NCI-H2227 treated with DMSO at 0.1 percent for 48 hours (cell line): ENCODE data around the gene RETREG2.

Source experiments
- DNase-seq: peaks from one replicate; lab custom pipeline; 2025; lab: John Stamatoyannopoulos, UW

The RETREG2 gene, protein sequence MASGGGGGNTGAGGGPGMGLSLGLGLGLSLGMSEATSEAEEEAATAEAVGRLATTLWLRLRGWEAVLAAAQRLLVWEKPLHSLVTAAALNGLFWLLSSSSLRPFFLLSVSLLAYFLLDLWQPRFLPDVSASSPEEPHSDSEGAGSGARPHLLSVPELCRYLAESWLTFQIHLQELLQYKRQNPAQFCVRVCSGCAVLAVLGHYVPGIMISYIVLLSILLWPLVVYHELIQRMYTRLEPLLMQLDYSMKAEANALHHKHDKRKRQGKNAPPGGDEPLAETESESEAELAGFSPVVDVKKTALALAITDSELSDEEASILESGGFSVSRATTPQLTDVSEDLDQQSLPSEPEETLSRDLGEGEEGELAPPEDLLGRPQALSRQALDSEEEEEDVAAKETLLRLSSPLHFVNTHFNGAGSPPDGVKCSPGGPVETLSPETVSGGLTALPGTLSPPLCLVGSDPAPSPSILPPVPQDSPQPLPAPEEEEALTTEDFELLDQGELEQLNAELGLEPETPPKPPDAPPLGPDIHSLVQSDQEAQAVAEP

DNA sequence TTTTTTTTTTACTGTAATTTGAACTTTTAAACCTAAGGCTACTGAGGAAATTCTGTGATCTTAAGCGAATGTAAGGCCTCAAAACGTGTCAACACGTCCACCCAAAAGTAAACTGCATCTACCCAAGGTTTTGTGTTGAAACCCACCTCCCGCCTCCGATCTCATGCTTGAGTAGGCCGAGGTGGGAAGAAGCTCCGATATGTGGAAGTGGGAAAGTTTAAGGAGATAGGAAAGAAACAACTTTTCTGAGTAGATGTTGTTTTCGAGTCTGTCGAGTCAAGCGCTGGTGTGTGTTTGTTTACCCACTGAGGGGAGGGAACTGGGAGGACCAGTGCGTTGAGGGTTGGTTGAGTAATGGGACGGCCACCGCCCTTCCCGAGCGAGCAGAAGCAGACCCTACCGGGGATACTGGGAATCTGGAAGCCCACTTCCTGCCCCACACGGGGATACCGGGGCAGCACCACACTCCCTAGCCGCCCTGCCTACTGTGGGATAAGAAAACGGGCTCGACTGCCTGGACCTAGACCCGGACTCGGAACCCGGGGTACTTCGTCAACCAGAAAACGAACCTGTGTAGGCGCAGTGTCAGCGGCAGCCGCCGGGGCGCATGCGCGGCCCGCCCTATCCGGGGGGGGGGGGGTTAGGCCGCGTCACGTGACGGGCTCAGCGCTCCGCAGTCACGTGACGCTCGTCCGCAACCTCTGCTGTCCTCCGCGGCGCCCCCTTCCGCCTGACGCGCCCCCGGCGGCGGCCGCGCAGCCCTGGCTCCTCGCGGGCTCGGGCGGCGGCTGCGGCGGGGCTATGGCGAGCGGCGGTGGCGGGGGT is at the start of gene RETREG2:
RETREG2 (plus strand) TSS at position 724 of the 825 bp plus-strand sequence; CDS start at position 802, 78 bp downstream.
- DNase-seq, result peak; percentile 89

DNA sequence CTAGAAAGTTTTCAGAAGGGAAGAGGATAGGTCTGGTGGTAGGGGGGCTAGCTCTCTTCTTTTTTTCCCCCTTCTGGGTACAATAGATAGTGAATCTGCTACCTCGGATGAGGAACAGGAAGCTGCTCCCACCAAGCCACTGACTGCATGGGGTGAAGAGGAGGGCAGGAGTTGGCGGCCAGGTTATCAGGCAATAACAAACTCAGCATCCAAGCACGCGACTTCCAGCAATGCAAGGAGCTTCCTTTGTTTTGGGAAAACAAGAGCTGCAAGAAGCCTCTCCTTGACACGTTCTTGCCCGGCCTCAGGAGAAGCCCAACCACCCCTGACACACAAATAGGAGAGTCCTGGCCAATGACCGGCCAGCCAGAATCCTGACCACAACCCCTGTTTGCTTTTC is 49.7 kb upstream of the RETREG2 start:
- no peak for DNase-seq

DNA sequence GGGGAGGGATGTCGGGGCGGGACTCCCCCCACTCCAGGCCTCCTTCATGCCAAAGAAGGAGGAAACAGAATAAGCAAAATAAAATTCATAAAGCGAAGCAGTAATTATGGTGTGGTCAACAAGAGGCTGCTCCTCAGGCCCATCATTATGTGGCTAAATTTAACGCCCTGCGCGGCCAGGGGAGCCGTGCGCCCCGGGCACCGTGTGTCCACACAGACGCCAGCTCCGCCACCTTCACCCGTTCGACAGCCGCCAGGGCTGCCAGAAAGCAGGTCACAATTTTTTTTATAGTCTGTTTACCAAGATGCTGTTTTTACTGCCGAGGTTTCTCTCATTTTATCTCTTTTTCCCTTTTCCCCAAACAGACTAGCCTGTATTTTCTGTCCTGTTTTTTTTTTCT is 48.5 kb upstream of the RETREG2 start:
- DNase-seq, result peak; percentile 37

DNA sequence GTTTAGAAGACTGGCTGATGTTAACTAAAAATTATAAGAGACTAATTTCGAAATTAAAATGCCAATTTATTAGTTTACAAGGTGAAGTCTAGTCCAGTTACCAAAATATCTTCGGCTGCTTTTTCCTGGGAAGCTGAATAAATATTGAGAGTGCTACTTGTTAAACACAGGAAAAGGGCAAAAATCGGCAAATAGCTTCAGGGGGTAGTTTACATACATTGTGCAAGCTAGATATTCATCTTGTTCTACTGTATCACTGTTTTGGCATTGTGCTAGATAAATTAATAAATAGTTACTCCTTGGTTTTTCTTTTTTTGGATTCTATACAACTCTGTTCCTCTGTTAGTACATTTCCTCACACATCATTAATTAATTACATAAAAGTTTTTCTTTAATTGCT is 46.7 kb upstream of the RETREG2 start:
- no peak for DNase-seq

DNA sequence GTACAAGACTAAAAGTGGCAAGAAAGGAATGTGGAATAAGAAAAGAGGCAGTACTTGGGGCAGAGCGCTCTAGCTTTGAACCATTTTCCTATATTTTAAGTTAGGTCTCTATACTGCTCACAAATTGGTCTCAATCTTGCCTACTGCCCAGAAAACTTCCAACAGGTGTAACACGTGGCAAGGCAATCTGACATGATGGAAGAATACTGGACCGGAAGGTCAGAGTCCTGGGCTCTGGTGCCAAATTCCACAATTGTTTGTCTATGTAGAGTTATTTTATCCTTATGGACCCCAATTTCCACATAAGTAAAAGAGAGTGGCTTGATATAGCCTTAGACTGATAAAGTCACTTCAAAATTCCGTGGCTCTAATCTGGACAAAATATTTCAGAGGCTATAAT is 46.3 kb upstream of the RETREG2 start:
- no peak for DNase-seq

DNA sequence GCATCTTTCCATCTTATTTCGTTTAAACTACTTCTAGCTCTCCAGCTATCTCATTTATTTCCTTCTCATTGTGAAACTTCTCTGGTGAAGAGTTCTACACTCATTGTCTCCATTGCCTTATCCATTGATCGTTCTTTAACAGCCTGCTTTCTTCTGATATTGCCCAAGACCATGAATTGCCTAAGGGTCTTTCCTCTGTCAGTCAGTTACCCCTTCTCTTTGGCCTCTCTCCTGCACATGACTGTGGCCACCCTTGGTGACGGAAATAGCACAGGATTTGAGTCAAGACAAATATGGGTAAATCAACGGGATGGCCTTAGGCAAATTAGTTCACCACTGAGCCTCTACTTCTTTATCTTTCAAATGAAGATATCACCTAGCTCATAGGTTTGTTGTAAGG is 44.1 kb upstream of the RETREG2 start:
- no peak for DNase-seq

DNA sequence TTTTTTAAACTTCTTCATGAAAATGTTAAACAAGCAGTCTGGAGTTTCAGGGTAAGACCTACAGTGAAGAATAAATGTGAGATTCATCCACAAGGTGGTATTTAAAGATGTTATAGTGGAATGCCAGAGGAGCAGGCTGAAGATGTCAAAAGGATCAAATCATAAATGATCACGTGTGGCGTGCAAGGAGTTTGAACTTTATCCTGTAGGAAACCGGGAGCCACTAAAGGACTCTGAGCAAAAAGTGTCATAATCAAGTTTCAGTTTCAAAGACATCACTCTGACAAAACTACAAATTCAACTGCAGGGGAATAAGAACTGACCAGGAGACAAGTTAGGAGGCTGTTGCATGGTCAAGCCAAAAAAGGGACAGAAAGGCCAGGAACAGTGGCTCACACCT is 37.4 kb upstream of the RETREG2 start:
- no peak for DNase-seq

DNA sequence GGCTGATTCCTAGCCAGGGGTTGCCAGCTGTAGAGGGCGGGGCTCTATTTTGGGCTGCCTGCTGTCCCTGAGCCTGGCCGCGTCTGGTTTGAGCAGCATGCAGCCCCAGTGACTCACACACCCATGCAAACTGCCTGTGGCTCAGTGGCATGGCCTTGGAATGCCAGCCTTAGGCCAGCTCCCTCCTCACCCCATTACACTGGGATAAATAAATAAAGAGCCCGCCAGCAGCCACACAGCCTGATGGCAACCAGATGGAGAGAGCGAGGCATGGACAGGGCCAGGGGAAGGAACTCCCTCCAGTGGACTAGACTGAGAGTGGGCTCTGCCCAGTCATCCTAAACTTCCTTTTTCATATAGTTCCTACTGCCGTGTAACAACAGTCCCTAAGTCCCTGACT is 35.7 kb upstream of the RETREG2 start:
- DNase-seq, result no peak

DNA sequence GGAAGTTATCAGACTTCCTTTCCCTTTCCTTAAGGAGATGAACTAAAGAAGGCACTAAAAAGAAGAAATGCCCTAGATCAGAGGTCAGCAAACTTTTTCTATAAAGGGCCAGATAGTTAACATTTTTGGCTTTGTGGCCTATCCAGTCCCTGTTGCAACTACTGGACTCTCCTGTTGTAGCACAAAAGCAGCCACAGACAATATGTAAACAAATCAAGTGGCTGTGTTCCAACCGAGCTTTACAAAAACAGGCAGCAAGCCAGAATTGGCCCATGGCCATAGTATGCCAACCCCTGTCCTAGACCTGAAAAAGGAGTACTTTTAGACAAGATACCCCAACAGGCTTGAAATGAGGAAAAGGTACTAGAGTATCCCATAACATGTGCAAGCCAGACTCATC is 28.4 kb upstream of the RETREG2 start:
- no peak for DNase-seq

DNA sequence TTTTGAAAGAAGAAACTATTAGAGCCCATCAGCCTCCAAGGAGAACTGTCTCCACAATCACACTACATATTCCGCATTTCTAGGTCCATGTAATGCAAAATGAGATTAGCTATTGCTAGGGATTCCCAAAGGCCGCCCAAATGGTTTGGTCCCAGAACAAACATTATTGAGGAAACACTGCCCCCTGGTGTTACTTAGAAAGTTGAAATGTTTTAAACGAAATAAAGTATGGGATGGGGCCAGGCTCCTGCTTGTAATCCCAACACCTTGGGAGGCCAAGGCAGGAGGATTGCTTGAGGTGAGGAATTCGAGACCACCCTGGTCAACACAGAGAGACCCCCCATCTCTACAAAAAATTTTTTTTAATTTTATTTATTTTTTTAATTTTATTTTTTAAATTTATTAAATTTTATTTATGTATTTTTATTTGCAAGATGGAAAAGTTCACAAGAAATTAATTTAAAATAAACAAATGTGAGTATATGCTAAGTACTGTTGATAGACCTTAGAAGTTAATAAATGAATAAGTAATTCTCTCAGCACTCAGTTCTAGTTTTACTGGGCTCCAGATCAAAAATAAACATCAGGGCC is 22.9 kb upstream of the RETREG2 start:
- DNase-seq, result peak; percentile 78

DNA sequence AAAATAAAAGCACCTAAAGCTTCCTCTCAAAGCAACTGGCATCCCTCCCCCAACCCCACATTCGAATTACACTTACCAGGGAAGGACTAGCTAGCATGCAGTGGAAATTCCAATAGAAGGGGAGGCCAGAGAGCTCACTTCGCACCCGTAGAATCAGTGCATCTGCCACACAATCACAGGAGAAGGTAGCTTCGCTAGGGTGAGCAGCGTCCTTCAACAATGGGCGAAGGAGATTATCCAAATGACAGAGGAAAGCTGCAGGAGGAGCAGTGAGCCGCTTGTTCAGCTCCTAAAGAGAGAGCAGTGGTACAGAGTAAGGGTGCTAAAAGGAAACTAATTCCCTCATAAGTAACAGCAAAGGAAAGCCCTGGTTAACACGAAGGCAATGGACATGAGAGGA is 20.7 kb upstream of the RETREG2 start:
- DNase-seq, result no peak

DNA sequence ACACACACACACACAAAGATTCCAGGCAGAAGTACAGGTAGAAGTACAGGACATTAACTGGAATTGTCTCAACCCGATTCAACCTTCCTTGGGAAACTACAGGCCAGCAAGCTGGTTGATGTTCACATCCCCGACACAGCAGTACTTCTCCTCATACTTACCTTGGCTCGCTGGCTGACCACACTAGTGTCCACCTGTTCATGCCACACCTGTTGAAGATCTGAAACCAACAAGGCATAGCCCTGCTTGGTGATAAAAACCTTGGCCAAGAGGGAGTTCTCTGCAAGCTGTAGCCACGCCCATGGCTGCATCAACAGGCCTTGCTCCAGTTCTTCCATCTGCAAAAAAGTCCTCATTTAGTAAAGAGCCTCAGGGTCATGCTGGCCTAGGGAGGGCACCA is 20.1 kb upstream of the RETREG2 start:
- no peak for DNase-seq

DNA sequence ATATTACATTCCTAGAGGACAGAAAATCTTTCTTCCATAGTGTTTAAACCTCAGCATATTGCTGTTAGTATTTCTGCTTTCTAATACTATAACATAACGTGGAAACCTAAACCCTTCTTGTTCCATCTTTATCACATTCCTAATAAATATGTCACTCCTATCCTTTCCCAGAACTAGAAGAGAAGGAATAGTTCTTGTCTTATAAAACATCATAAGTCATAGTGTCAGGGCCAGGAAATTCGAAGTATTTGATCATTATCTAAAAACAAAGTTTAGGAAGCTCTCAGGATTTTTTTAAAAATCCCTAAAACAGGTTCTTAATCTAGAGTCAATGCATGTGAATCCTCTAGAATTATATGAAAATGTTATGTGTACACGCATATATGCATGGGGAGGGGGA is 19.5 kb upstream of the RETREG2 start:
- no peak for DNase-seq

DNA sequence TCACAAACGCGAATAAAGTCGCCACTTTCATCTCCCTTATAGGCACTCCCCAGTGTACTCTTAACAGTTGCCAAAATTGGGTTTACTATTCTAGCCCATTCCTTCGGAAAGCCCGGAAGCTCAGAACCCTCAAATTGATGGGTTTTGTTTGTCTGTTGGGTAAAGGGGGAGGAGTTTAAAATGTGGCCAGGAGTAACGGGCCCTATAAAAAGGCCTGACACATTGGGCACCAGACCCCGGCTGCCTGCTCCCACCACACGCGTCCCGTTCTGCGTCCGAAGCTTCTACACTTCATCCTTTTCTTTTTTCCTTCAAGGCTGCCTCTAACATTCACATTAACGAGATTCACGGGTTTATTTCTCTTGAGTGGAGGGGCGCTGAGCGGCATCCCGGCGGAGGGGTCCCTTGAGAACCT is 18.3 kb upstream of the RETREG2 start:
- no peak for DNase-seq

DNA sequence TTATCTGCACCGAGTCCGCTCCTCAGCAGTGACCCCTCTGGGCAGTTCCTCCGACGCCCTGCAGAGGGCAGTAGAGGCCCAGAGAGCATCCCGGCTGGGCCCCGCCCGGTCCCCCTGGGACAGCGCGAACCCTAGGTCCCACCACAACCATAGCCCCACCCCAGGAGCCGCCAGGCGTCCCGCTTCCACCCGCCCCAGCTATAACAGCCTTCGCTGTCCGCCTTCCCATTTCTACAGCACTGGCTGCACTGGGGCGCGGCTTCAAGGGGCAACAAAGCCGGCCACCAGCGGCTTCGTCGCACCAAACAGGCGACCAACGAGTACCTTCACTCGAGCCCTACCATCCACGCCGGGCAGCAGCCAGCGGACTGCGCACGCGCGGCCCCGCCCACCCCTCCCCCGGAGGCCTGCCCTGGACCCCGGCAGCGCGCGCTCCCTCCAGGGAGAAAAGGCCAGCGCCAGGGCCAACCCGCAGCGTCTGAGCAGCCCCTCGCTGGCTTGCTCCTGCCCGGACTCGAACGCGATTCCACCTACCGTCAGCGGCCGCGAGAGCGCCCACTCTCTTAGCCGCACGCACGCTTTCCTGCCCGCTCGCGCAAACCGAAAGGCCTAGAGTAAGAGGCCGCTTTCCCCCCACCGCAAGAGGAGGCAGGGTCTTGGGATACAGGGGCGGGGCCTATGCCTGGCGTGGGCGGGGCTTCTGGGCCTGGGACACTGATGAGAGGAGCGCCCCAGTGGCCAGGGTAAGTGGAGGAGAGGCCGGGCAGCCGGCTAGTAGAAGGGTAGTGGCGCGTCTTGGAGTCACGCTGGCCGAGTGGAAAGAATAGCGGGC is 17.7 kb upstream of the RETREG2 start, which contains the start of gene NHEJ1:
NHEJ1 (minus strand) TSS at position 630 of the 832 bp plus-strand sequence. CDS start 2,453 bp downstream, outside the sequence.
- DNase-seq, result peak; percentile 95

DNA sequence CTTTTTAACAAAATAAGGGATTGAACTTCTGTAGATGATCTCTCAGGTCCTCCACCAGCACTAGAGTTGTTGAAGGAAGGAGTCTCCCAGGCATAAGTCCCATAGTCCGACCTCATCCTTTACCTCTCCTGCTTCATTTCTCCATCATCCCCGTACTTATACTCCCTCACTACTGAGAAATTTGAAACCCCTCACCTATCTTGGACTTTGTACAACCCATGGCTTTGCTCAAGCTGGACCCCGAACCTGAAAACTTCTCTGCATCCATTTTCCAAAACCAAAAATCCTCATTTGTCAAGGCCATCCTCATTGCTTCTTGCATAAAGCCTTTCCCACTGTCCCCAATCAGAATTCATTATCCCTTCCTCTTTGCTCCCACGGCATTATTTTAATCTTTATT is 17.0 kb upstream of the RETREG2 start:
- DNase-seq, result no peak

DNA sequence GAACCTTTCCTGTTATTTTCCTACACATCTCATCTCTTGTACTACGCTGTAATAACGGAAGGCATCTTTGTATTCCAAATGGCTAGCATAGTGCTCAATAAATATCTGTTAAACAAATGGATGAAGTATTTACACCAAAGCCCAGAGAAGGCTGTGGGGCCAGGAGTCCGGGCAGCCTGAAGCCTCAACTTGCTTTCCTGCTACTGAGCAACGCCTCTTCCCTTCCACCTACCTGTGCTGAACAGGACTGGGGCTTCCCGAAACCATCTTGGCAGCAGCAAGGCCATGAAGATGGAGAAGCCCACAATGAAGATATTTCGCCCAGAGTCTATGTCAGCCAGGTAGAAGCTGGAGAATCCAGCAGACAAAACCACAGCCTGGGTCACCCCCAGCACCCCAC is 14.9 kb upstream of the RETREG2 start:
- DNase-seq, result no peak

DNA sequence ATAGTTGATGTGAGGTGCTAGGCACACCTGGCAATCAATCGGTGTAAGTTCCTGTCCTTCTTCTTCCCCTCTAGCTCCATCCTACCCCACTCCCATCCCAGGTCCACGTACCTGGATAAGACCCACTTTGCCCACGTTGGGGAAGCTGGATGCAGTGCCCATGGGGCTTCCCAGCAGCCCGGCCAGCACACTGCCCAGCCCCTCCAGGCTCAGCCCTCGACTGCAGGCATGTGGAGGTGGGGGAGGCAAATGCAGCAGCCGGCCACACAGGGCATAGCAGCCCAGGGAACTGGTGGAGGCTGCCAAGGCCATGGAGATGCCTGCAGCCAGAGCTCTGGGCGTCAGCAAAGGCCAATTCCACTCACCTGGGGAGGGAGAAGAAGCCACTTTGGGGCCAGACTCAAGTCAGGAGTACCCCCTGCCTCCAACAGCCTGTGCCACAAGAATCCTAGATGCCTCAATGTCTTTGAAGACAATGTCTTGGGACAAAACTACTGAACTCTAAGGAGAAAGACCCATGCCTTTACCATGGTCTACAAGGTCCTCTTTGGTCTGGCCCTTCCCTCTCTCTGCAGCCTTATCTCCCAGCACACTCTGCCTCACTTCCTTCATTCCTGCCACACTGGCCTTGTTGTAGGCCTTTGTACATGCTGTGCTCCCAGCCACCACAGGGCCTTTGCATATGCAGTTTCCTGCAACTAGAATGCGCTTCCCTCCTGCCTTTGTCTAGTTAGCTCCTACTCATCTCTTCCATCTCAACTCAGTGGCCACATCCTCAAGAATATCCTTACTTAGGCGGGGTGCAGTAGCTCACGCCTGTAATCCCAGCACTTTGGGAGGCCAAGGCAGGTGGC is 12.8 kb upstream of the RETREG2 start:
- DNase-seq, result no peak

DNA sequence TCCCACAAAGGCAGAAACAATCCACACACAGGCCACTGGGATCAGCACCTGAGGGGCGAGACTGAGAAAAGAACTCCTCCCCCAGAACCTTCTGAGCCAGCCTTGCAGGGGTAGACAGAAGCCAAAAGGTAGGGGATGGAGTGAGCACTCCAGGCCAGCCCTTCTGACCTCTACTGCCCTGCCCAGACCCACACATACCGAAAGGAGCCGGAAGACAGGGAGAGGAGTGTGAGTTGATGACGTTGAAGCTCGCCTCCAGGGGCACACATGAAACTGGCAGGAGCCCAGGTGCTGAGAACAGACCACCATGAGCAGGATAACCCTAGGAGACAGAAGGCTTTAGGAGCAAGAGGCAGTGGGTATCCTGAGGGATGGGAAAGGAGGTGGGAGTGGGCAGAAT is 10.1 kb upstream of the RETREG2 start:
- no peak for DNase-seq

DNA sequence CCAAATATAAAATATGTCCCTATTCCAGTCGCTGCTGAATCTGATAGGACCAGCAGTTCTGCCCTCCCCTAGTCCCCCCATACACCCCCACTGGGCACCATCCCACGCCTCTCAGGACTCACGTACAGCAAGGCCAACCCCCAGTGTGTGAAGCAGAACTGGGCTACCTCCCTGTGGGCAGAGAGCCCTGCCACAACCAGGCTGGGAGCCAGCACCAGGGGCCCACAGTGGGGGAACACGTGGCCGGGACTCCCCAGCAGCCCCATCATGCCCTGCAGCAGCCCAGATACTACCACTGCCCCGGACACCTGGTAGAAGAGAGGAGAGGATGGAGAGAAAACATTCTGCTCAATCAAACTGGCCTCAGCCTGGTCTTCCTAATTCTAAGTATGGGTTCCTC is 9.5 kb upstream of the RETREG2 start:
- no peak for DNase-seq

DNA sequence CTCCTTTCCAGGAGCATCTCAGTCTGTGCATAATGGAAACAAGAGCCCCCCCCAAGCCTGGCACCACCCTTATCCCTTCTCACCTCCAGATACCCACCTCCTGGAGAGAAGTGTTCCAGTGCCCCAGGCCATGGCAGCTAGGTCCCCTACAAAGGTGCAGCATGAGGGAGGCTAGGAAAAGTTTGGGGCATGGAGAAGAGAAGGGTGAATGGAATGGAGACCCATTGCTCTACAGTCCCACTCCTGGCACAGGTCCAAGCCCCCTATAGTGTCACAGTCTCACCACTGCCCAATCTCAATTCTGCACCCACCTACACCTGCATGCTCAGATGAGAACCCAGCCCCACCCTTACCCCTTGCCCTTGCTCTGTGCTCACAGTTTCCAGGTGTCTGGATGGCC is 9.1 kb upstream of the RETREG2 start:
- no peak for DNase-seq
